ENCODE results near the gene ELP5.

The ELP5 gene

DNA sequence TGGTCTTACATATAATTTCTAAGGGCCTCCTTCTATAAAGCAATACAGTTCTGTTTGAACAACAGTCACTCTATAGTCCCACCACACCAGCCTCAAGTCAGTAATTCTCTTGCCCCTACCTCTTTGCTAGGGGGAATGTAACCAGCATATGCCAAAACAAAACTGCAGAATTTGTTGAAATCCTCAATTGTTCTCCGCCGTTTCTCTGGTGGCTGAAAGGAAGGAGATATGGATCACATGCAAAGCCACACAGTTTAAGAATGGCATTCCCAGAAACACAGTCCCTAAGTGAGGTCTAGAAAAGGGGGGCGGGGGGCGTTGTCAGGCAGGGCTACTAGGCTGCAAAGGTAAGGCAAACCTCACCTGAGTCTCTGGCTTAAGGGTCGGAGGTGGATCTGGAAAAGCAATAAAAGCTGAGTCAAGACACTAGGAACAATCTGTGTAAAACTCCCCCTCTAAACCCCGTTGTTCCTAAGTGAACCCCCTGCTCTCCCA lies 14.7 kb upstream of the ELP5 start:
- H3K4me2 ChIP-seq (ENCODE audit: insufficient read depth, low read length) = peak overlapping the region; percentile 99
- peaks cover 46% of the 10 kb centered on the region for H3K36me3 ChIP-seq (ENCODE audit: insufficient read depth, low read length)
- no peak for ATAC-seq (ENCODE audit: insufficient read depth, low read depth)
- no peak for TF ChIP-seq EZH2 (IDR thresholded peaks at IDR 0.05; ENCODE audit: borderline replicate concordance, low read depth, low read length, severe bottlenecking)
- TF ChIP-seq, protein P1, sequence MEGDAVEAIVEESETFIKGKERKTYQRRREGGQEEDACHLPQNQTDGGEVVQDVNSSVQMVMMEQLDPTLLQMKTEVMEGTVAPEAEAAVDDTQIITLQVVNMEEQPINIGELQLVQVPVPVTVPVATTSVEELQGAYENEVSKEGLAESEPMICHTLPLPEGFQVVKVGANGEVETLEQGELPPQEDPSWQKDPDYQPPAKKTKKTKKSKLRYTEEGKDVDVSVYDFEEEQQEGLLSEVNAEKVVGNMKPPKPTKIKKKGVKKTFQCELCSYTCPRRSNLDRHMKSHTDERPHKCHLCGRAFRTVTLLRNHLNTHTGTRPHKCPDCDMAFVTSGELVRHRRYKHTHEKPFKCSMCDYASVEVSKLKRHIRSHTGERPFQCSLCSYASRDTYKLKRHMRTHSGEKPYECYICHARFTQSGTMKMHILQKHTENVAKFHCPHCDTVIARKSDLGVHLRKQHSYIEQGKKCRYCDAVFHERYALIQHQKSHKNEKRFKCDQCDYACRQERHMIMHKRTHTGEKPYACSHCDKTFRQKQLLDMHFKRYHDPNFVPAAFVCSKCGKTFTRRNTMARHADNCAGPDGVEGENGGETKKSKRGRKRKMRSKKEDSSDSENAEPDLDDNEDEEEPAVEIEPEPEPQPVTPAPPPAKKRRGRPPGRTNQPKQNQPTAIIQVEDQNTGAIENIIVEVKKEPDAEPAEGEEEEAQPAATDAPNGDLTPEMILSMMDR (IDR thresholded peaks at IDR 0.05; ENCODE audit: borderline replicate concordance, extremely low read depth, low read length, poor library complexity, severe bottlenecking) = no peak
- no peaks in the 10 kb centered on the region for H3K9me3 ChIP-seq (ENCODE audit: insufficient read depth, low read length, severe bottlenecking)
- H3K4me1 ChIP-seq (ENCODE audit: insufficient read depth, low read length) = peaks cover 70% of the 10 kb centered on the region
- H3K4me3 ChIP-seq (ENCODE audit: low read depth in 1 of 2, low read length in 2 of 2) = peak overlapping the region; percentile 53 to 85; a peak in 3 of 4 replicates
- H3K27me3 ChIP-seq (ENCODE audit: insufficient read depth, low read length, poor library complexity) = no peaks in the 10 kb centered on the region
- DNase-seq = no peak
- H3K9ac ChIP-seq (ENCODE audit: low read depth, low read length) = peak overlapping the region; percentile 88
- peak overlapping the region; percentile 81 for H3K27ac ChIP-seq (ENCODE audit: low read length)
- peaks cover 87% of the 10 kb centered on the region for H3K79me2 ChIP-seq (ENCODE audit: insufficient read depth, low read length)
- peaks cover 33% of the 10 kb centered on the region for H4K20me1 ChIP-seq (ENCODE audit: insufficient read depth, low read length)
- no peak overlapping the region for H2AFZ ChIP-seq (ENCODE audit: low read depth, low read length)

DNA sequence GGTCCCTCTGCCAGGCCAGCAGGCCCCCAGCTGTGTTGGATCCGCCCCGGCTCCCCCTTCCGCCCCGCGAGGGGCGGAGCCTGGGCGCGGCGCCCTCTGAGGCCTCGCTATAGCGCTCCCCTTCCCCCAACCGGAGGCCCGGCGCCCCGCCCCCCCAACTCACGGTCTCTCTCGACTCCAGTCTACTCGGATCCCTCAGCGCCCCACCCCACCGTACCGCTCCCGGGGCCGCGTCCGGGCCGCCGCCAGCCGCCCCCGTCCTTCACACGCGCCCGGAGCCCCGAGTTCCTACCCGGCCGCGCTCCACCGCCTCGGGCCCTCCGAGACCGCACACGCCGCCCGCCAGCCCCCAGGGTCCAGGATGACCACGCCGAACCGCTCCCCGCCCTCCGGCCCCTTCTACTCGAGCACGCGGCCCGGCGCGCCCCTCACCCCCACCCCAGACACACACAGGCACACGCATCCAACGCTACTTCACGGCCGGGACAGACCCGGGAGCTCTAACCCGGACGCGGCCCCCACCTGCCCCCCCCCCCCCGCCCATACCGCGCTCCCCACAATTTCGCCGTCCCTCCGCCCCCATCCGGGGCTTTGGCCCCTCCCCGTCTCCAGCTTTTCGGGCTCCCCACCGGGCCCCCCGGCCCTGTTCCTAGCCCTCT lies 14.1 kb upstream of the ELP5 start:
- peaks cover 86% of the 10 kb centered on the region for H3K79me2 ChIP-seq (ENCODE audit: insufficient read depth, low read length)
- peak; percentile 41 for ATAC-seq (ENCODE audit: insufficient read depth, low read depth)
- H2AFZ ChIP-seq (ENCODE audit: low read depth, low read length) = peak overlapping the region; percentile 26; the same call in 1 of the 2 replicates

DNA sequence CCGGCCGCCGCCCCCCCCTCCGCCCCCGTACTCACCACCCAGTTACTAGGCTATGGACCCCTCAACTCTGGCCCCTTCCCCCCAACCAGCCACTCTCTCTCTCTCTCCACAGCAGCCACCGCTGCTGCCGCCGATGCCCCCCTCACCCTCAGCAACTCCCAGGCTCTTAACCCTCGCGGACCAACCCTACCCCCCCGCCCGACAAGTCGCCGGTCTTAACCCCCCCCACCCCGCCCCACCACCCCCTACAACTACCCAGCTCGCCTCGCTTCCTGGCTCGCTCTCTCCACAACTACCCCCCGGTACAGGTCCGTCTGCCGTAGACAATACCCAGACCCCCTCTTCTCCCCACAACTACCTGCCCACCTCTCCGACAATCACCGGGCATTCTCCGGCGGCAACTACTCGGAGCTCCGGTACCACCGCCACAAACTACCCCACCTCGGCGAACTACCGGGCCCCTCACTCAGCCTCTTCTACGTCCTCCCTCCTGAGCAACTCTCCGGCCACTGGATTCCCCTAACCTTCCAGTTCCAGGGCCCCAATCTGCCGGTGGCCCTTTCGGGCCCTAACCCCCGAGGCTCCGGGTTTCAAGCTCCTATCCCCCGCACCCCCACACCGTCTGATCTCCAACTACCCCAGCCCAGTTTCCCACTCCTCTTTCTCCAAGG lies 13.5 kb upstream of the ELP5 start:
- H3K4me1 ChIP-seq (ENCODE audit: insufficient read depth, low read length) = peaks cover 63% of the 10 kb centered on the region
- peak; percentile 59 for DNase-seq
- H3K9me3 ChIP-seq (ENCODE audit: insufficient read depth, low read length, severe bottlenecking) = no peaks in the 10 kb centered on the region
- no peak for ATAC-seq (ENCODE audit: insufficient read depth, low read depth)
- peak overlapping the region; percentile 44 for H2AFZ ChIP-seq (ENCODE audit: low read depth, low read length)
- H4K20me1 ChIP-seq (ENCODE audit: insufficient read depth, low read length) = peaks cover 30% of the 10 kb centered on the region
- no peaks in the 10 kb centered on the region for H3K27me3 ChIP-seq (ENCODE audit: insufficient read depth, low read length, poor library complexity)
- H3K4me3 ChIP-seq (ENCODE audit: low read depth in 1 of 2, low read length in 2 of 2) = peak overlapping the region; percentile 73 to 85
- H3K27ac ChIP-seq (ENCODE audit: low read length) = peak overlapping the region; percentile 92
- peaks cover 47% of the 10 kb centered on the region for H3K36me3 ChIP-seq (ENCODE audit: insufficient read depth, low read length)
- H3K9ac ChIP-seq (ENCODE audit: low read depth, low read length) = peak overlapping the region; percentile 88
- TF ChIP-seq EZH2 (IDR thresholded peaks at IDR 0.05; ENCODE audit: borderline replicate concordance, low read depth, low read length, severe bottlenecking) = no peak
- TF ChIP-seq, protein P1 (IDR thresholded peaks at IDR 0.05; ENCODE audit: borderline replicate concordance, extremely low read depth, low read length, poor library complexity, severe bottlenecking) = no peak
- peaks cover 79% of the 10 kb centered on the region for H3K79me2 ChIP-seq (ENCODE audit: insufficient read depth, low read length)
- H3K4me2 ChIP-seq (ENCODE audit: insufficient read depth, low read length) = peak overlapping the region; percentile 99

More for the DNA sequence above, 14.1 kb upstream of the ELP5 start:
- no peak for TF ChIP-seq EZH2 (IDR thresholded peaks at IDR 0.05; ENCODE audit: borderline replicate concordance, low read depth, low read length, severe bottlenecking)
- TF ChIP-seq, protein P1 (IDR thresholded peaks at IDR 0.05; ENCODE audit: borderline replicate concordance, extremely low read depth, low read length, poor library complexity, severe bottlenecking) = no peak
- Histone ChIP-seq H3K4me3 (ENCODE audit: low read depth in 1 of 2, low read length in 2 of 2) (peak overlapping the region; percentile 73 to 85; a peak in 3 of 4 replicates), H3K36me3 (ENCODE audit: insufficient read depth, low read length) (peaks cover 43% of the 10 kb centered on the region), H3K4me1 (ENCODE audit: insufficient read depth, low read length) (peaks cover 64% of the 10 kb centered on the region), H4K20me1 (ENCODE audit: insufficient read depth, low read length) (peaks cover 29% of the 10 kb centered on the region), H3K9me3 (ENCODE audit: insufficient read depth, low read length, severe bottlenecking) (no peaks in the 10 kb centered on the region), H3K27ac (ENCODE audit: low read length) (peak overlapping the region; percentile 81), H3K27me3 (ENCODE audit: insufficient read depth, low read length, poor library complexity) (no peaks in the 10 kb centered on the region), H3K4me2 (ENCODE audit: insufficient read depth, low read length) (peak overlapping the region; percentile 99), H3K9ac (ENCODE audit: low read depth, low read length) (peak overlapping the region; percentile 88)
- peak; percentile 88 for DNase-seq

Measured in DND-41 (cell line).